GM12873 (cell line): ENCODE measurements around the gene ACSS3.

ENCODE experiments used
- TF ChIP-seq, protein P1 (sequence below): IDR thresholded peaks from 2 replicates; pipeline ENCODE4 v1.5.1; 2012; ENCODE audit warnings: low read depth, mild to moderate bottlenecking, moderate library complexity, low read length, control low read depth; ENCODE audit not compliant: insufficient read depth; ENCODE audit errors: missing control alignments

The ACSS3 gene

DNA sequence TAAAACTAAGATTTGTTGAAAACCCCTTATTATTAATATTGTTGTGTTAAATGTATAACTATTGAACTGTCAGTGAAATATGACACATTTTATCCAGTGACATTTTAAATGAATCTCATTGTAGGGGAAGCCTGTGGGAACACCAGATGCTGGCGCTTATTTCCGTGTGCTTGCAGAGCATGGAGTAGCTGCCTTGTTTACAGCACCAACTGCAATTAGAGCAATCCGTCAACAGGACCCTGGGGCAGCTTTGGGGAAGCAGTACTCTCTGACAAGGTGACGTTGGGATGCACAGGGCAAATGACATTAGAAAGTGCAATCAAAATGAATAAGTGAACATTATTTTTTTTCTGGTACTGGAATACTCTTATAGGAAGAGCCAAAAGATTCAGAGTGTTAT lies 96.8 kb downstream of the ACSS3 start:
- TF ChIP-seq, protein P1, sequence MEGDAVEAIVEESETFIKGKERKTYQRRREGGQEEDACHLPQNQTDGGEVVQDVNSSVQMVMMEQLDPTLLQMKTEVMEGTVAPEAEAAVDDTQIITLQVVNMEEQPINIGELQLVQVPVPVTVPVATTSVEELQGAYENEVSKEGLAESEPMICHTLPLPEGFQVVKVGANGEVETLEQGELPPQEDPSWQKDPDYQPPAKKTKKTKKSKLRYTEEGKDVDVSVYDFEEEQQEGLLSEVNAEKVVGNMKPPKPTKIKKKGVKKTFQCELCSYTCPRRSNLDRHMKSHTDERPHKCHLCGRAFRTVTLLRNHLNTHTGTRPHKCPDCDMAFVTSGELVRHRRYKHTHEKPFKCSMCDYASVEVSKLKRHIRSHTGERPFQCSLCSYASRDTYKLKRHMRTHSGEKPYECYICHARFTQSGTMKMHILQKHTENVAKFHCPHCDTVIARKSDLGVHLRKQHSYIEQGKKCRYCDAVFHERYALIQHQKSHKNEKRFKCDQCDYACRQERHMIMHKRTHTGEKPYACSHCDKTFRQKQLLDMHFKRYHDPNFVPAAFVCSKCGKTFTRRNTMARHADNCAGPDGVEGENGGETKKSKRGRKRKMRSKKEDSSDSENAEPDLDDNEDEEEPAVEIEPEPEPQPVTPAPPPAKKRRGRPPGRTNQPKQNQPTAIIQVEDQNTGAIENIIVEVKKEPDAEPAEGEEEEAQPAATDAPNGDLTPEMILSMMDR: no peak

DNA sequence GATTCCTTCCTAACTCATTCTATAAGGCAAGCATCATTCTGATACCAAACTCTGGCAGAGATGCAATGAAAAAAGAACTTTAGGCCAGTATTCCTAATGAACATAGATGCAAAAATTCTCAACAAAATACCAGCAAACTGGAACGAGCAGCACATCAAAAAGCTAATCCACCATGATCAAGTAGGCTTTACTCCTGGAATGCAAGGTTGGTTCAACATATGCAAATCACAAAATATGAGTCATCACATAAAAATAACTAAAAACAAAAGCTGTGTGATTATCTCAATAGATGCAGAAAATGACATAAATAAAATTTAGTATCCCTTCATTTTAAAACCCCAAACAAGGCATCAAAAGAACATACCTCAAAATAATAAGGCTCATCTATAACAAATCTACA lies 98.9 kb downstream of the ACSS3 start:
- TF ChIP-seq, protein P1: no peak

DNA sequence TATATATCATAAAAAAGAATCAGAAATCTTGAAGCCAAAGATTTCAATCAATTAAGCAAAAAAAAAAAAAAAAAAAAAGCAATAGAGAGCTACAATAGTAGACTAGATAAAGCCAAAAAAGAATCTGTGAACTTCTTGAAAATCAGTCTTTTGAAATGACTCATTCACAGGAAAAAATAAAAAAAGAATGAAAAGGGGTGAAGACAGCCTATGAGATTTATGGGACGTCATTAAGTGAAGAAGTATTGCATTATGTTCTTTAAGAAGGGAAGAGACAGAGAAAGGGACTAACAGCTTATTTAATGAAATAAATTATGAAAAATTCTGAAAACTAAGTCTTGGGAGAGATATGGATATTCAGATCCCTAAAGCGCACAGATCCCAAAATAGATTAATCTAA lies 103.8 kb downstream of the ACSS3 start:
- TF ChIP-seq, protein P1: no peak

DNA sequence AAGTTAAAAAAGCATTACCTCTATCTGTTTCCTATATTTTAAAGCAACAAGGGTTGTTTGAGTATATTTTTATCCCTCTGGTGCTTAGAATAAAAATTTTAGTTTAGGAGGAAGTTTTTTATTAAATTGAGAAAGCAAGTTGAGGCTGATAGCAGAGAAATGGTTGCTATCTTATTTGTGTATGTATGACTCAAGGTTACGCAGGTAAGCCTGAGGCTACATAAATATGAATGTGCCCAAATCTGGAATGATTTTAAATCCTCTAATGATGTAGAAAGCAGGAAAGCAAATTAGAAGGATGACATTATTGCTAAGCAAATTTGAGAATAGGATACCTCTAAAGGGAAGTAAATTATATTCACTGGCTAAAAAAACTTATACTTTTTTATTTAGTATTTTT lies 109.8 kb downstream of the ACSS3 start:
- TF ChIP-seq, protein P1: no peak

DNA sequence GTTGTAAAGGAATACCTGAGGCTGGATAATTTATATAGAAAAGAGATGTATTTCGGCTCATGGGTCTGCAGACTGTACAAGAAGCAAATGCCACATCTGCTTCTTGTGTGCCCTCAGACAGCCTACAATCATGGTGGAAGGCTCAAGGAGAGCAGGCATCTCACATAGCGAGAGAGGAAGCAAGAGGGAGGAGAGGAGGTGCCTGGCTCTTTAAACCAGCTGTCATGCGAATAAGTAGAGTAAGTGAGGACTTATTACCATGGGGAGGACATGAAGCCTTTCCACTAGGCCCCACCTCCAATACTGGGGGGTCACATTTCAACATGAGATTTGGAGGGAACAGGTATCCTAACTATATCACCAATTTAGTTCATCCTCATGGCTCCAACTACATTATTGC lies 118.7 kb downstream of the ACSS3 start:
- TF ChIP-seq, protein P1: no peak

DNA sequence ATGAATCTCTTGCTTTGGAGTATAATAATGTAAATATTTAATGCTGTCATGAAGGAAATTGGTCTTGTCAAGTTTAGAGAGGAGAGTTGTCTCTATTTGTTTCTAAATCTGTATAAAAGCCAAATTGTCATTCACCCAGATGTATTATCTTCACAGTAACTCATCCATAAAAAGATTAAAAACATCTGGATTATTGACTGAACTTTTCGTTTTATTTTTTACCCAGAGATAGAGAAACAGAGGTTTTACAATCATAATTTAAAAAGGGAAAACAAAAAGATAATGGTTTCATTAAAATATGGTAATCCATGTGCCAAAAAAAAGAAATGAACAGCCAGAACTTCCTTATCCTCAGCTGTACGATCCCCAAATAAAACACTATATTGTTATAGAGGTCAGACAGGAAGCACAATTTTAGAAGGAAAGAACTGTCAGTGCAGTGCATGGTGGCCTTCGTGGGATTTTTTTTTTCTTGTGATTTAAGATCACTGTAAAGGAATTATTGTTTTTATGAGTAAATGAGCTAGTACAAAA lies 125.9 kb downstream of the ACSS3 start:
- TF ChIP-seq, protein P1: no peak

DNA sequence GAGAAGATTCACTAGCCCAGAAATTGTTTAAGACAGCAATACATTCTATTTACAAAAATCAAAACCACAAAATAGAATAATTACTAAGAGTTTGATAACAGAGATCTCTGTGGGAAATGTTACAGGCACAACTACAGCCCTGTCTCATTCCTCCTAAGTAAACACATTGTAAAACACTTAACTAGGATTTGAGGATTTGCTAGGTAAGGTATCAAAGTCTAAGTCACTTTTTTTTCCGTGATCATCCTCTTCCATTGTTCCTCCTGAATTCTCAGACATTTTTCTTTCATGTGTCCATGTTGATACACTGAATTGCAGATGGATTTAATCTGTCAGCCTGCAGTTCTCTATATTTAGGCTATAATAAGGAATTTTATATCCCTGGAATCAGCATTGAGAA lies 127.5 kb downstream of the ACSS3 start:
- TF ChIP-seq, protein P1: no peak
